B cell (primary cell): ENCODE measurements around the gene DCST2. TPM values are rescaled to one million over a fixed set of nuclear protein-coding genes. Genes with fewer than 3 reads are reported as not detected.

ENCODE experiments used
- ATAC-seq: fragments of 200-7000 bp; cut with Tn5 transposase; one replicate; pipeline ENCODE4 v1.10.0; 2021; ENCODE audit warnings: low read depth, mild to moderate bottlenecking, moderate number of reproducible peaks, moderate library complexity
- CTCF ChIA-PET: fragments of 350-600 bp; sonication (Branson Sonifier 250); formaldehyde crosslinking; loops from one replicate; lab custom pipeline; 2021; ENCODE audit warnings: antibody characterized with exemption, inconsistent platforms; lab: Charles Lee
- POLR2A ChIA-PET: fragments of 350-600 bp; sonication (Branson Sonifier 250); formaldehyde crosslinking; loops from one replicate; lab custom pipeline; 2021; ENCODE audit warnings: antibody characterized with exemption; lab: Charles Lee
- DNase-seq: peaks from one replicate; pipeline ENCODE4 v3.0.0; 2013
- H2AFZ ChIP-seq: 2 replicates; pipeline ENCODE4 v1.6.1; 2012; ENCODE audit warnings: mild to moderate bottlenecking, low read depth, low read length; ENCODE audit not compliant: insufficient read depth, poor library complexity, severe bottlenecking
- H3K27ac ChIP-seq, 2 donors: 1 replicate in 1 of 2; 2 replicates in 1 of 2; pipeline ENCODE4 v1.5.1; 2012 to 2013; ENCODE audit warnings: low read length in 2 of 2, mild to moderate bottlenecking in 2 of 2, moderate library complexity in 1 of 2
- H3K27me3 ChIP-seq, 4 experiments: fragments of 200-600 bp in 1 of 4; sonication (generic) in 1 of 4; replicated peaks in 1 of 4; 1 replicate in 2 of 4; 2 replicates in 2 of 4; pipeline versions ENCODE4 v1.6.1 to v1.7.0; 2013 to 2016; ENCODE audit warnings: low read length in 3 of 4, mild to moderate bottlenecking in 2 of 4, mixed read lengths in 1 of 4, moderate library complexity in 1 of 4; ENCODE audit not compliant: insufficient read depth in 4 of 4, control insufficient read depth in 3 of 4; ENCODE audit errors: control extremely low read depth in 1 of 4
- H3K36me3 ChIP-seq, 2 experiments: replicated peaks in 1 of 2; 1 replicate in 1 of 2; 2 replicates in 1 of 2; pipeline versions ENCODE4 v1.6.1 to v1.7.1; 2013; ENCODE audit warnings: low read length in 1 of 2; ENCODE audit not compliant: insufficient read depth in 2 of 2, control insufficient read depth in 1 of 2; ENCODE audit errors: control extremely low read depth in 1 of 2, extremely low read depth in 1 of 2
- H3K4me1 ChIP-seq, 2 donors: fragments of 200-600 bp in 1 of 2; sonication (generic) in 1 of 2; 1 replicate in 1 of 2; 2 replicates in 1 of 2; pipeline versions ENCODE4 v1.5.1 to v1.6.1; 2013 to 2017; ENCODE audit warnings: low read length in 2 of 2; ENCODE audit not compliant: control insufficient read depth in 2 of 2, insufficient read depth in 2 of 2
- H3K4me2 ChIP-seq: replicated peaks from 2 replicates; pipeline ENCODE3; 2012; ENCODE audit warnings: mild to moderate bottlenecking, low read depth, low read length; ENCODE audit not compliant: poor library complexity, severe bottlenecking
- H3K4me3 ChIP-seq, 5 experiments: fragments of 200-600 bp in 1 of 5; sonication (generic) in 1 of 5; 1 replicate in 3 of 5; 2 replicates in 2 of 5; pipeline versions ENCODE4 v1.5.1 to v1.7.0; 2011 to 2016; ENCODE audit warnings: low read length in 4 of 5, mild to moderate bottlenecking in 4 of 5, low read depth in 2 of 5, control low read depth in 1 of 5, moderate library complexity in 1 of 5; ENCODE audit not compliant: insufficient read depth in 1 of 5; ENCODE audit errors: control extremely low read depth in 1 of 5, extremely low read depth in 1 of 5
- H3K79me2 ChIP-seq: fragments of 200-600 bp; sonication (generic); one replicate; pipeline ENCODE4 v1.6.0; 2016; ENCODE audit warnings: low read length; ENCODE audit not compliant: control insufficient read depth, insufficient read depth
- H3K9ac ChIP-seq: fragments of 200-600 bp; sonication (generic); 2 replicates; pipeline ENCODE4 v1.6.1; 2017; ENCODE audit warnings: mild to moderate bottlenecking, low read length, moderate library complexity
- H3K9me3 ChIP-seq, 3 donors: one replicate each; pipeline versions ENCODE4 v1.6.1 to v1.7.1; 2013; ENCODE audit warnings: low read length in 2 of 3; ENCODE audit not compliant: control insufficient read depth in 2 of 3, insufficient read depth in 1 of 3; ENCODE audit errors: control extremely low read depth in 1 of 3
- H4K20me1 ChIP-seq: 2 replicates; pipeline ENCODE4 v1.6.0; 2012; ENCODE audit warnings: mild to moderate bottlenecking, low read length; ENCODE audit not compliant: insufficient read depth, control insufficient read depth, poor library complexity, severe bottlenecking
- H3K27ac Mint-ChIP-seq: one replicate; pipeline ENCODE4 v1.8.0; 2021; ENCODE audit warnings: mixed read lengths
- H3K27me3 Mint-ChIP-seq: one replicate; pipeline ENCODE4 v1.8.0; 2021; ENCODE audit warnings: mixed read lengths
- H3K4me1 Mint-ChIP-seq: one replicate; pipeline ENCODE4 v1.8.0; 2021; ENCODE audit warnings: mixed read lengths
- H3K4me3 Mint-ChIP-seq: one replicate; pipeline ENCODE4 v1.8.0; 2021; ENCODE audit warnings: mixed read lengths
- H3K9me3 Mint-ChIP-seq: one replicate; pipeline ENCODE4 v1.8.0; 2022; ENCODE audit warnings: mixed read lengths; ENCODE audit not compliant: insufficient read depth
- EZH2 ChIP-seq: IDR thresholded peaks from 2 replicates; pipeline ENCODE4 v1.6.1; 2012; ENCODE audit warnings: borderline replicate concordance, low read depth, mild to moderate bottlenecking, moderate library complexity, low read length; ENCODE audit not compliant: insufficient read depth, poor library complexity, severe bottlenecking
- WGBS: methylation state at CpG from one replicate; pipeline ENCODE4 v1.1.5; 2013; ENCODE audit warnings: missing lambda C conversion rate; ENCODE audit not compliant: insufficient coverage; 5-methylcytosine and 5-hydroxymethylcytosine counted together
- intact Hi-C: fragments of 100-400 bp; cut with micrococcal nuclease; formaldehyde crosslinking; loops from one replicate; pipeline ENCODE4 v1.10.0; 2022
- polyA plus RNA-seq: library from polyadenylated mRNA; depleted of rRNA; stranded (reverse); fragments of >200 nt; gene quantifications from 2 replicates; pipeline ENCODE4 v1.2.3, GENCODE V29; 2012
- total RNA-seq, 2 donors: library from RNA; stranded (reverse); fragments of 120-200 nt in 1 of 2; gene quantifications; 1 replicate in 1 of 2; 2 replicates in 1 of 2; pipeline versions ENCODE4 v1.2.3 to v1.2.4, GENCODE V29; 2013 to 2022
- TF ChIP-seq, protein P1 (sequence below): fragments of 200-600 bp; IDR thresholded peaks from one replicate; pipeline ENCODE4 v1.8.0; 2022; ENCODE audit warnings: antibody characterized with exemption, mild to moderate bottlenecking

DCST2 gene
- total and polyA plus RNA-seq, 2 donors (not counting 1 experiment from before 2014, with no cell fraction given), result 0.89 to 5.4 TPM

DNA sequence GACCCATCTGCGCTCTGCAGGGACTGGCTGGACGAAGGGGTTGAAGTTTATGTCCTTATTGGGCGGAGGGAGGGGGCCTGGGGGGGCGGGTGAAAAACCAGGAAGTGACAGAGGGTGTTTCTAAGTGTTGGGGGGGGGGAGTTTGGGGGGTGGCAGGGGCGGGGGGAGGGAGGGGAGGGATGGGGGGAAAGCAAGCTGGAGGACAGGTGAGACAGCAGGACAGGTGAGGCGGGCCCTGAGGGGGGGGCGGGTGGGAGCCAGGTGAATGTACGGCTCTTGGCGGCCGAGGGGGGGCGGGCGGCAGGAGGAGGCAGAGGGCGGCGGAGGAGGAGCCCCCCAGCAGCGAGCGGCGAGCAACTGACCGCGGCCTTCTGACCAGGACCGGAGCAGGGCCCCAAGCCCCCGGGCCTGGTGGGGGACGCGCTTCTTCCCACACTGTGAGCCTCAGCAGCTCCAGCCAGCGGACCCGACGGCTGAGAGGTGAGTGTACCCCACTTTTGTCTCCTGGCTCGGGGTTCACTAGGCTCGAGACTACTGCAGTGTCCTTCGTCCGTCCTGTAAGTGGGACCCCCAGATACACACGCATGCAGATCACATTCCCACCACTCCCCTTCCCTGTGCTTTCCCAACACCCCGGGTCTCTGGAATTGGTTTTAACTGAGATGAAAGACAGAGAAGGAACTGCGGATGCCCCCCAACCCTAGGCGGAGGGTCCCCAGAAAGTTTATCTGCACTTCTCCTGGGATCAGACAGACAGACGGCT, 30.9 kb downstream of the DCST2 start, which contains the start of gene ZBTB7B:
ZBTB7B (plus strand) TSS at position 339 of the 763 bp plus-strand sequence. CDS start 11,859 bp downstream, outside the sequence.
- TF ChIP-seq, protein P1, sequence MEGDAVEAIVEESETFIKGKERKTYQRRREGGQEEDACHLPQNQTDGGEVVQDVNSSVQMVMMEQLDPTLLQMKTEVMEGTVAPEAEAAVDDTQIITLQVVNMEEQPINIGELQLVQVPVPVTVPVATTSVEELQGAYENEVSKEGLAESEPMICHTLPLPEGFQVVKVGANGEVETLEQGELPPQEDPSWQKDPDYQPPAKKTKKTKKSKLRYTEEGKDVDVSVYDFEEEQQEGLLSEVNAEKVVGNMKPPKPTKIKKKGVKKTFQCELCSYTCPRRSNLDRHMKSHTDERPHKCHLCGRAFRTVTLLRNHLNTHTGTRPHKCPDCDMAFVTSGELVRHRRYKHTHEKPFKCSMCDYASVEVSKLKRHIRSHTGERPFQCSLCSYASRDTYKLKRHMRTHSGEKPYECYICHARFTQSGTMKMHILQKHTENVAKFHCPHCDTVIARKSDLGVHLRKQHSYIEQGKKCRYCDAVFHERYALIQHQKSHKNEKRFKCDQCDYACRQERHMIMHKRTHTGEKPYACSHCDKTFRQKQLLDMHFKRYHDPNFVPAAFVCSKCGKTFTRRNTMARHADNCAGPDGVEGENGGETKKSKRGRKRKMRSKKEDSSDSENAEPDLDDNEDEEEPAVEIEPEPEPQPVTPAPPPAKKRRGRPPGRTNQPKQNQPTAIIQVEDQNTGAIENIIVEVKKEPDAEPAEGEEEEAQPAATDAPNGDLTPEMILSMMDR, result no peak
- TF ChIP-seq EZH2, result no peak
- ATAC-seq, result peak; percentile 5
- WGBS, result under 1% methylated on average over 27 of the region's 35 CpGs
- intact Hi-C loops, result loop anchor here (1.0 to 5.0 kb wide), 6 partner anchors 15 to 675 kb away; partner anchors contain the start of genes ADAR, ATP8B2, FLAD1 and UBE2Q1
- Histone ChIP-seq H3K9ac (peak within 1 kb of the TSS; percentile 94), H3K27ac (peak within 1 kb of the TSS; percentile 80 to 81), H4K20me1 (peaks cover 17% of the 10 kb centered on the region), H2AFZ (peak within 1 kb of the TSS; percentile 90), H3K36me3 (no peaks in the 10 kb centered on the region), H3K4me3 (peak within 1 kb of the TSS; percentile 86 to 98 (median 93)), H3K4me1 (peaks cover 49 to 57% of the 10 kb centered on the region in 2 donors), H3K9me3 (no peaks in the 10 kb centered on the region), H3K27me3 (no peaks in the 10 kb centered on the region), H3K4me2 (peak within 1 kb of the TSS; percentile 97), H3K79me2 (peaks cover 50% of the 10 kb centered on the region)
- H3K27ac Mint-ChIP-seq, result peak within 1 kb of the TSS; percentile 96
- H3K4me3 Mint-ChIP-seq, result peak within 1 kb of the TSS; percentile 90
- ChIA-PET POLR2A (interaction anchor here (0.7 to 7.4 kb wide), 7 partner anchors 12 to 1012 kb away, joined by 3 to 74 read pairs (median 4); partner anchors contain the start of genes CKS1B, PMVK and RPS27), CTCF (interaction anchor here (1.3 to 18.4 kb wide), 2 partner anchors 11 to 18 kb away, joined by 3 to 295 read pairs; no protein-coding TSS in a partner anchor)
- H3K27me3 Mint-ChIP-seq, result no peaks in the 10 kb centered on the region
- peaks cover 58% of the 10 kb centered on the region for H3K4me1 Mint-ChIP-seq
- no peaks in the 10 kb centered on the region for H3K9me3 Mint-ChIP-seq
- DNase-seq, result peak; percentile 57
